CD14-positive monocyte (primary cell): ENCODE measurements around the gene EPB41L5. TPM values are rescaled to one million over a fixed set of nuclear protein-coding genes. Genes with fewer than 3 reads are reported as not detected.
A peak's percentile ranks its signal among the peaks of the same experiment; 100 is the strongest.

Source experiments
- DNase-seq, 3 donors: peaks; one replicate each; pipeline ENCODE4 v3.0.0-alpha.2; 2011 to 2022
- H2AFZ ChIP-seq: 2 replicates; pipeline ENCODE4 v1.6.0; 2012; ENCODE audit warnings: mild to moderate bottlenecking, low read depth, low read length, inconsistent platforms; ENCODE audit not compliant: insufficient read depth, poor library complexity, severe bottlenecking
- H3K27ac ChIP-seq, 2 donors: 1 replicate in 1 of 2; 2 replicates in 1 of 2; pipeline ENCODE4 v1.5.1; 2012 to 2013; ENCODE audit warnings: low read length in 2 of 2, control low read depth in 1 of 2, inconsistent platforms in 1 of 2, low read depth in 1 of 2, mild to moderate bottlenecking in 1 of 2
- H3K27me3 ChIP-seq, 2 donors: one replicate each; pipeline versions ENCODE4 v1.6.0 to v1.6.1; 2011 to 2013; ENCODE audit warnings: low read length in 2 of 2; ENCODE audit not compliant: control insufficient read depth in 2 of 2, insufficient read depth in 2 of 2
- H3K36me3 ChIP-seq, 2 donors: replicated peaks in 1 of 2; 1 replicate in 1 of 2; 2 replicates in 1 of 2; pipeline versions ENCODE4 v1.5.1 to v1.6.1; 2012 to 2013; ENCODE audit warnings: low read length in 2 of 2, control low read depth in 1 of 2, inconsistent platforms in 1 of 2, mild to moderate bottlenecking in 1 of 2; ENCODE audit not compliant: insufficient read depth in 2 of 2, control insufficient read depth in 1 of 2
- H3K4me1 ChIP-seq, 2 donors: 1 replicate in 1 of 2; 2 replicates in 1 of 2; pipeline versions ENCODE4 v1.5.1 to v1.6.1; 2012 to 2013; ENCODE audit warnings: low read length in 2 of 2, control low read depth in 1 of 2, inconsistent platforms in 1 of 2, mild to moderate bottlenecking in 1 of 2, moderate library complexity in 1 of 2; ENCODE audit not compliant: insufficient read depth in 2 of 2, control insufficient read depth in 1 of 2
- H3K4me2 ChIP-seq: replicated peaks from 2 replicates; pipeline ENCODE3; 2012; ENCODE audit warnings: low read length, moderate library complexity, mild to moderate bottlenecking; ENCODE audit not compliant: poor library complexity, severe bottlenecking; ENCODE audit errors: extremely low read depth
- H3K4me3 ChIP-seq, 3 experiments: fragments of 200-600 bp in 1 of 3; sonication (generic) in 1 of 3; replicated peaks in 1 of 3; 1 replicate in 2 of 3; 2 replicates in 1 of 3; pipeline ENCODE4 v1.5.1; 2011 to 2013; ENCODE audit warnings: low read length in 3 of 3, mild to moderate bottlenecking in 3 of 3, control low read depth in 2 of 3, low read depth in 2 of 3, inconsistent platforms in 1 of 3, moderate library complexity in 1 of 3
- H3K79me2 ChIP-seq: 2 replicates; pipeline ENCODE4 v1.6.0; 2012; ENCODE audit warnings: mild to moderate bottlenecking, control low read depth, inconsistent platforms, low read length, moderate library complexity; ENCODE audit not compliant: insufficient read depth
- H3K9ac ChIP-seq: 2 replicates; pipeline ENCODE4 v1.6.0; 2017; ENCODE audit warnings: low read length, mild to moderate bottlenecking; ENCODE audit not compliant: insufficient read depth, poor library complexity, severe bottlenecking
- H3K9me3 ChIP-seq, 2 donors: replicated peaks in 1 of 2; 1 replicate in 1 of 2; 2 replicates in 1 of 2; pipeline versions ENCODE4 v1.5.1 to v1.6.1; 2012 to 2013; ENCODE audit warnings: low read length in 2 of 2, control low read depth in 1 of 2; ENCODE audit not compliant: control insufficient read depth in 1 of 2, insufficient read depth in 1 of 2
- H4K20me1 ChIP-seq: 2 replicates; pipeline ENCODE4 v1.6.0; 2012; ENCODE audit warnings: mild to moderate bottlenecking, low read length, control low read depth, moderate library complexity; ENCODE audit not compliant: insufficient read depth
- H3K27ac Mint-ChIP-seq, 7 donors: one replicate each; pipeline ENCODE4 v1.8.0; 2020; ENCODE audit warnings: mild to moderate bottlenecking in 7 of 7, mixed read lengths in 7 of 7, moderate library complexity in 6 of 7, inconsistent platforms in 2 of 7
- H3K27me3 Mint-ChIP-seq, 3 donors: one replicate each; pipeline ENCODE4 v1.8.0; 2021 to 2022; ENCODE audit warnings: low read depth in 3 of 3, mild to moderate bottlenecking in 3 of 3, mixed read lengths in 3 of 3, moderate library complexity in 3 of 3, inconsistent platforms in 1 of 3
- H3K36me3 Mint-ChIP-seq, 2 donors: one replicate each; pipeline ENCODE4 v1.8.0; 2020; ENCODE audit warnings: mixed read lengths in 2 of 2, inconsistent platforms in 1 of 2, mild to moderate bottlenecking in 1 of 2
- H3K4me1 Mint-ChIP-seq: one replicate; pipeline ENCODE4 v1.8.0; 2020; ENCODE audit warnings: mild to moderate bottlenecking, mixed read lengths
- H3K4me3 Mint-ChIP-seq, 2 donors: one replicate each; pipeline ENCODE4 v1.8.0; 2020; ENCODE audit warnings: mild to moderate bottlenecking in 2 of 2, mixed read lengths in 2 of 2, moderate library complexity in 1 of 2
- H3K9me3 Mint-ChIP-seq, 7 donors: one replicate each; pipeline ENCODE4 v1.8.0; 2020 to 2022; ENCODE audit warnings: mixed read lengths in 7 of 7, mild to moderate bottlenecking in 6 of 7, moderate library complexity in 6 of 7, inconsistent platforms in 2 of 7
- WGBS: methylation state at CpG from one replicate; pipeline ENCODE4 v1.1.5; 2013; ENCODE audit warnings: missing lambda C conversion rate; ENCODE audit not compliant: insufficient coverage; 5-methylcytosine and 5-hydroxymethylcytosine counted together
- intact Hi-C, 2 donors: fragments of 100-400 bp; cut with micrococcal nuclease; formaldehyde crosslinking; loops; one replicate each; pipeline versions ENCODE4 v1.15.0 to v1.15.1; 2023
- polyA plus RNA-seq, 3 donors: library from polyadenylated mRNA; depleted of rRNA in 1 of 3; unstranded in 2 of 3; stranded (reverse) in 1 of 3; fragments of 300-500 nt in 2 of 3; fragments of >200 nt in 1 of 3; fragmentation: Illumina TruSeq in 2 of 3; gene quantifications; 1 replicate in 2 of 3; 2 replicates in 1 of 3; pipeline ENCODE4 v1.2.3, GENCODE V29; 2012 to 2021
- TF ChIP-seq, protein P1 (sequence below): fragments of 200-600 bp; IDR thresholded peaks from one replicate; pipeline ENCODE4 v1.8.0; 2022; ENCODE audit warnings: antibody characterized with exemption, mild to moderate bottlenecking

EPB41L5 gene
- polyA plus RNA-seq, 3 donors = 1.4 to 2.4 (median 2.0) TPM

GRCh38 chr2:120005834-120006521, 6.9 kb upstream of the EPB41L5 start:
- Histone ChIP-seq H3K9ac (no peak overlapping the region), H3K27ac (no peak overlapping the region), H4K20me1 (no peaks in the 10 kb centered on the region), H3K4me1 (peaks cover 0 to 9% of the 10 kb centered on the region in 2 donors), H3K36me3 (no peaks in the 10 kb centered on the region), H3K4me3 (no peak overlapping the region), H3K27me3 (no peaks in the 10 kb centered on the region), H3K79me2 (no peaks in the 10 kb centered on the region), H3K9me3 (no peaks in the 10 kb centered on the region), H2AFZ (no peak overlapping the region), H3K4me2 (no peak overlapping the region)
- no peaks in the 10 kb centered on the region for H3K36me3 Mint-ChIP-seq
- TF ChIP-seq, protein P1, sequence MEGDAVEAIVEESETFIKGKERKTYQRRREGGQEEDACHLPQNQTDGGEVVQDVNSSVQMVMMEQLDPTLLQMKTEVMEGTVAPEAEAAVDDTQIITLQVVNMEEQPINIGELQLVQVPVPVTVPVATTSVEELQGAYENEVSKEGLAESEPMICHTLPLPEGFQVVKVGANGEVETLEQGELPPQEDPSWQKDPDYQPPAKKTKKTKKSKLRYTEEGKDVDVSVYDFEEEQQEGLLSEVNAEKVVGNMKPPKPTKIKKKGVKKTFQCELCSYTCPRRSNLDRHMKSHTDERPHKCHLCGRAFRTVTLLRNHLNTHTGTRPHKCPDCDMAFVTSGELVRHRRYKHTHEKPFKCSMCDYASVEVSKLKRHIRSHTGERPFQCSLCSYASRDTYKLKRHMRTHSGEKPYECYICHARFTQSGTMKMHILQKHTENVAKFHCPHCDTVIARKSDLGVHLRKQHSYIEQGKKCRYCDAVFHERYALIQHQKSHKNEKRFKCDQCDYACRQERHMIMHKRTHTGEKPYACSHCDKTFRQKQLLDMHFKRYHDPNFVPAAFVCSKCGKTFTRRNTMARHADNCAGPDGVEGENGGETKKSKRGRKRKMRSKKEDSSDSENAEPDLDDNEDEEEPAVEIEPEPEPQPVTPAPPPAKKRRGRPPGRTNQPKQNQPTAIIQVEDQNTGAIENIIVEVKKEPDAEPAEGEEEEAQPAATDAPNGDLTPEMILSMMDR = no peak
- peaks cover 1 to 7% (median 4%) of the 10 kb centered on the region in 3 donors for H3K27me3 Mint-ChIP-seq
- DNase-seq = peak in 2 of 3 donors; percentile 7 to 8
- H3K4me1 Mint-ChIP-seq = peaks cover 9% of the 10 kb centered on the region
- peaks cover 0 to 9% (median 5%) of the 10 kb centered on the region in 7 donors for H3K9me3 Mint-ChIP-seq
- 97% methylated on average over 10 of the region's 11 CpGs for WGBS
- H3K27ac Mint-ChIP-seq = peak overlapping the region in 2 of 7 donors; percentile 13 to 18
- H3K4me3 Mint-ChIP-seq = no peak overlapping the region
- intact Hi-C loops = no loop called here

DNA sequence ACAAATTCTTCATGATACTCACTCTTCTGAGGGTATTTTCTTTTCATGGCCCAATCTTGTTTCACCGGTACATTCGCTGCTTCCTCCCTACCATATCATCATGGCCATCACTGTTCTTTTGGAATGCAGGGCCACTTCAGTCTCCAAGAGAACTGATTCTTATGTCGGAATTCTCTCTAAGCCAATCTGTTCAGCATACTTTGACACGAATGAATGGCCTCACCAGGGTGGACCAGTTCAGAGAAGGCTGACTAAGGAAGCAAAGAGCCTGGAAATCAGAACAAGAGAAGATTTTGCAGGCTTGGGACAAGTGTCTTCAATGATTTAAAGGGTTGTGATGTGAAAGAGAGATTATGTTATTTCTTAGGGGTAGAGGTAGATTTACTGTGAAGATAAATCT, 5.0 kb upstream of the EPB41L5 start:
- DNase-seq = no peak
- no peaks in the 10 kb centered on the region for H3K79me2 ChIP-seq
- peaks cover 15 to 21% (median 16%) of the 10 kb centered on the region in 3 donors for H3K27me3 Mint-ChIP-seq
- WGBS = 100% methylated on average over 2 of the region's 4 CpGs
- H3K9me3 ChIP-seq = no peaks in the 10 kb centered on the region
- no peaks in the 10 kb centered on the region for H4K20me1 ChIP-seq
- H3K4me2 ChIP-seq = no peak overlapping the region
- peaks cover 0 to 3% of the 10 kb centered on the region in 2 donors for H3K36me3 Mint-ChIP-seq
- H3K27ac ChIP-seq = no peak overlapping the region
- no peak overlapping the region for H3K9ac ChIP-seq
- peaks cover 0 to 9% (median 5%) of the 10 kb centered on the region in 7 donors for H3K9me3 Mint-ChIP-seq
- intact Hi-C loops = no loop called here
- no peaks in the 10 kb centered on the region for H3K36me3 ChIP-seq
- no peak overlapping the region for H3K27ac Mint-ChIP-seq
- TF ChIP-seq, protein P1 = no peak
- peaks cover 6 to 15% of the 10 kb centered on the region in 2 donors for H3K4me1 ChIP-seq
- no peak overlapping the region for H3K4me3 Mint-ChIP-seq
- H3K4me3 ChIP-seq = no peak overlapping the region
- H3K27me3 ChIP-seq = peaks cover 0 to 14% of the 10 kb centered on the region in 2 donors
- H2AFZ ChIP-seq = no peak overlapping the region
- peaks cover 16% of the 10 kb centered on the region for H3K4me1 Mint-ChIP-seq
